GM12875 (cell line): ENCODE results near the gene ZNF837.
A peak's percentile ranks its signal among the peaks of the same experiment; 100 is the strongest.

Experiments
- H3K4me3 ChIP-seq: one replicate; pipeline ENCODE4 v1.5.1; 2011; ENCODE audit warnings: low read depth, low read length, control low read depth
- TF ChIP-seq, protein P1 (sequence below): IDR thresholded peaks from 2 replicates; pipeline ENCODE4 v1.5.1; 2011; ENCODE audit warnings: low read depth, mild to moderate bottlenecking, control low read depth, inconsistent platforms, low read length, moderate library complexity, borderline replicate concordance; ENCODE audit not compliant: insufficient read depth

The ZNF837 gene

DNA sequence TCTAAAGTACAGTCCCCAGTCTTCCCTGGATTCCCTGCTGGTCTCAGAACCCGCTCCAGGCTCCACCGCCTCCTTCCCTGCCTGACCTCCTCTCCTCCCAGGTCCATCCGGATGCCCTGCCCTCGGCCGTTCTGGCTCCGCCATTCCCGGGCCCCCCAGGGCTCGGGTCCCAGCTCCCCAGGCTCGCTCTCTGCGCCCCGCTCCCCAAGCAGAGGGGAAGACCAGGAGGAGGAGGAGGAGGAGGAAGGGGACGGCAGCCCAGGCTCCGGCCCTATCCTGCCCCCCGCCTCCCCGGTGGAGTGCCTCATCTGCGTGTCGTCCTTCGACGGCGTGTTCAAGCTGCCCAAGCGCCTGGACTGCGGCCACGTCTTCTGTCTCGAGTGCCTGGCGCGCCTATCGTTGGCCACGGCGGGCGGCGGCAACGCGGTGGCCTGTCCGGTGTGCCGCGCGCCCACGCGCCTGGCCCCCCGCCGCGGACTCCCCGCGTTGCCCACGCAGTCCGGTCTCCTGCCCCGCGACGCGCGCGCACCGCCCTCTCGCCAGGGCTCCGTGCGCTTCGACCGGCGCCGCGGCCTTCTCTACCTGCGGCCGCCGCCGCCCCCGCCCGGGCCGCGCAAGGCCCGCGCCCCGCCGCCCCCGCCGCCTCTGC is 15.3 kb upstream of the ZNF837 start:
- TF ChIP-seq, protein P1, sequence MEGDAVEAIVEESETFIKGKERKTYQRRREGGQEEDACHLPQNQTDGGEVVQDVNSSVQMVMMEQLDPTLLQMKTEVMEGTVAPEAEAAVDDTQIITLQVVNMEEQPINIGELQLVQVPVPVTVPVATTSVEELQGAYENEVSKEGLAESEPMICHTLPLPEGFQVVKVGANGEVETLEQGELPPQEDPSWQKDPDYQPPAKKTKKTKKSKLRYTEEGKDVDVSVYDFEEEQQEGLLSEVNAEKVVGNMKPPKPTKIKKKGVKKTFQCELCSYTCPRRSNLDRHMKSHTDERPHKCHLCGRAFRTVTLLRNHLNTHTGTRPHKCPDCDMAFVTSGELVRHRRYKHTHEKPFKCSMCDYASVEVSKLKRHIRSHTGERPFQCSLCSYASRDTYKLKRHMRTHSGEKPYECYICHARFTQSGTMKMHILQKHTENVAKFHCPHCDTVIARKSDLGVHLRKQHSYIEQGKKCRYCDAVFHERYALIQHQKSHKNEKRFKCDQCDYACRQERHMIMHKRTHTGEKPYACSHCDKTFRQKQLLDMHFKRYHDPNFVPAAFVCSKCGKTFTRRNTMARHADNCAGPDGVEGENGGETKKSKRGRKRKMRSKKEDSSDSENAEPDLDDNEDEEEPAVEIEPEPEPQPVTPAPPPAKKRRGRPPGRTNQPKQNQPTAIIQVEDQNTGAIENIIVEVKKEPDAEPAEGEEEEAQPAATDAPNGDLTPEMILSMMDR: no peak

DNA sequence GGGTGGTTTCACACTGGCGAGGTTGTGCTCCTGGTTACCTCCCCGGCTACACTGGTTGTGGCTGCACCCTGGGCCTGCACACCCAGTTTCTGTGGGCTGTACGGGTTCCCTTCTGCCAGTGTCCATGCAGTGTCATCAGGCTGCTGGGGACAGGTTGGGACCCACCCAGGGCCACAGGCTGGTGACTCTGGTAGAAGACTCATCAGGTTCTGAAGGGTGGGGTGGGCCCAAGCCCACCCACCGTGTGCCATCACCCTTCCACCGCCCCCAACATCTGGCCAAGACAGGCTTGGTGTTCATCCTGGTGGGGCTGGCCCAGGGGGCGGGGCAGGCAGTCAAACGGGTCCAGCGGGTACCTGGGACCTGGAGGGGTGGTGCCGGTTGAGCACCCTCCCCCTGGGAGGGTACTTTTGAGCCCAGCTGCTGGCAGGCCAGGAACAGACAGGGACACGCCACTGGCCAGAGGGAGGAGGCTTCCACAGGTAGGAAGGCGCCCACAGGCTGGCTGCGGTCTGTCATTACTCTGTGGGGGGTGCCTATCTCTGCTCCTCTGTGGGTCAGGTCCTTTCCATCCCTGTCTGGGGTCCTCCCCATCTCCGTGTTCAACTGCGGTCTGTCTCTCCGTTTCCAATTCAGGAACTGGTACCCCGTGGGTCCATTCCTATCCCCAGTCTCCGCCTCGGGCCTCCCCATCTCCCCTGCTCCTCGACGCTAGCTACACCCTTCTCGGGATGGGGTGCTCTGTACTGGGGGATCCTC is 14.6 kb upstream of the ZNF837 start, which contains the start of gene RNF225:
Gene RNF225 (plus strand): TSS at position 437 of the 759 bp plus-strand sequence. CDS start 434 bp downstream, outside the sequence.
- H3K4me3 ChIP-seq: no peak within 1 kb of the TSS

More for the DNA sequence above, 15.3 kb upstream of the ZNF837 start:
- no peak overlapping the region for H3K4me3 ChIP-seq

DNA sequence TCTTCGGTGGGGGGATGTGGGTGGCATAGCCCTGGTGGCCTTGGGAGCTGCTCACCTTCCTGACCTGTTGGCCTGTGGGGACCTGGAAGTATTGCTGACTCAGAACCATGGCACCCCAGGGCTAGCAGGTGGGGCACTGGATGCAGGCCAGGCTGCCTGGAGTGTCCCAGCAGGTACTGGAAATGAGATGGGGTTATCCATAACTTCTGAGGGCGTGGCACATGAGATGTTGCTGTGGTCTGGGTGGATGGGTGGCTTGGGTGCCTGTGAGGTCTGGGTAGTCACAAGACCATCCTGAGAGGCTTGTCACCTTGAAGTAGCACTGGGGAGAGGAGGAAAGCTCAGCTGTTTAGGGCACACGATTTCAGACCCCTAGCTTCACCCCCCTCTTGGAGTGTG is 14.0 kb upstream of the ZNF837 start:
- TF ChIP-seq, protein P1: no peak
- no peak overlapping the region for H3K4me3 ChIP-seq

More for the DNA sequence above, 14.6 kb upstream of the ZNF837 start, which contains the start of gene RNF225:
- TF ChIP-seq, protein P1: no peak

DNA sequence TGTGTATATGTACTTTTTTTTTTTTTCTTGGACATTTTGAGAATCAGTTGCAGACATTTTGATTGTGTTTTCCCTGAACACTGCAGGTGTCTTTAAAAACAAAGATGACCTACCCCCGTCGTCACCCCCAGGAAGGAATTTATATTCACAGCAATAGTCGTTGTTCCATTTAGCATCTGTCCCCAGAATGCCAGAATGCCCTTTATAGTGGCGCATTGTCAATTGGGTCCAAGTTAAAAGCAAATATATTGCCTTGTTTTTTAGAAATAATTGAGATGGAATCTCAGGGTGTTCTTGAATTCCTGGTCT is 12.8 kb upstream of the ZNF837 start:
- H3K4me3 ChIP-seq: no peak overlapping the region
- TF ChIP-seq, protein P1: no peak

DNA sequence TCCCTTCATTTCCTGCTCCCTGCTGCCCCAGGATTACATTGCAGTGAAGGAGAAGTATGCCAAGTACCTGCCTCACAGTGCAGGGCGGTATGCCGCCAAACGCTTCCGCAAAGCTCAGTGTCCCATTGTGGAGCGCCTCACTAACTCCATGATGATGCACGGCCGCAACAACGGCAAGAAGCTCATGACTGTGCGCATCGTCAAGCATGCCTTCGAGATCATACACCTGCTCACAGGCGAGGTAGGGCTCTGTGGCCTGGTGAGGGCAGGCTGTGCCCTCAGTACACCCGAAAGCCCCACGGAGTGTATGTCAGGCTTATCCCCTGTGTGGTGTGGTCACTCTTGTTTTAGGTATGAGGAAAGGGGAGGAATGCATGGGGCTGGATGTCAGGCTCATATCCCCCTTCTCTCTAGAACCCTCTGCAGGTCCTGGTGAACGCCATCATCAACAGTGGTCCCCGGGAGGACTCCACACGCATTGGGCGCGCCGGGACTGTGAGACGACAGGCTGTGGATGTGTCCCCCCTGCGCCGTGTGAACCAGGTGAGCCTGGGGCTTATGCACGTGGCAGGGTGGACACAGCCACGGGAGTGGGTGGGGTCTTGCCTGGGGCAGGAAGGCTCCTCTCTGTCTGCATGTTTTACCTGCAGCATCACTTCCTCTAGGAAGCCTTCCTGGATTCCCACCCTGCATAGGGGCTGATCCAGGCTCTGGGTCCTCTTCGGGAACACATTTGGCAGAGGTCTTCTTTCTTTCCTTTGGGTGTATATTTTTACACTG is 12.3 kb upstream of the ZNF837 start:
- TF ChIP-seq, protein P1: no peak
- no peak overlapping the region for H3K4me3 ChIP-seq

GRCh38 chr19:58388175-58388526 is 7.3 kb upstream of the ZNF837 start:
- TF ChIP-seq, protein P1: no peak
- H3K4me3 ChIP-seq: peak overlapping the region; percentile 65
